ENCODE results near the gene LRRC57. TPM values are rescaled to one million over a fixed set of nuclear protein-coding genes. Genes with fewer than 3 reads are reported as not detected.

Gene LRRC57
- total RNA-seq, result 11.2 and 13.7 TPM in 2 replicates

DNA sequence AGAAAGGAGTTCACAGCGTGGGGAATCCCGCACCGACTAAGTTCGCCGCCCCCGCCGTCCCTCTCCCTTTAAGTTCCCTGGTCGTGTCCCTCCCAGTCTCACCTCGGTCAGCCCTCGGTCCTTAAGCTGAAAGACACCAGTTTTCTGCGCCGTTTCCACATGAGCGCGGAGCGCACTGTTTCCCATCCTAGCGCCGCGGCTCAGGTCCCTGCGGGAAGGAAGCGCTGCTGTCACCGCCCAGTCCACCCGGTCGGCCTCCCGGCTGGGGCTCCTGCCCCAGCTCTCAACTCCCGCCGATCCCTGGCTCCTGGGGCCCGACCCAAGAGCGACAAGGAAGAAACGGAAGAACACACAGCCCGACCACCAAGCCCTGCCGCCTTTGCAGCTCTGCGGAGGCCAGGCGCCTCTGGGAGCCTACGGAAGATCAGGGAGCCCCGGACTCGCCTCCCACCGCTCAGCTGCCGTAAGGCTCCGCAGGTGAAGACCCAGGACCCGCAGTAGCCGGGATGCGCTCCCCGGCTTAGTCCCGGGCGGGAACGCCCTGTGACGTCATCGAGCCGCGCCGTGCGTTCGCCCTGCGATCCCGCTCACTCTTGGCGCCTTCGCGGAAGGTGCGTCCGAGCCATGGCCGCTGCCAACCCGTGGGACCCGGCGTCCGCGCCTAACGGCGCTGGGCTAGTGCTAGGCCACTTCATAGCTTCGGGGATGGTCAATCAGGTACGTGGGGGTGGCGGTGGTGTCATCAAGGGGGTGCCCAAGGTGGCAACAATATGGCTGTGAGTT is at the start of gene LRRC57, which contains the start of gene HAUS2:
LRRC57 (minus strand) TSS at position 545 of the 783 bp plus-strand sequence; CDS start at position 186, 359 bp downstream.
HAUS2 (plus strand) TSS at position 590 of the 783 bp plus-strand sequence; CDS start at position 625, 35 bp downstream.

GRCh38 chr15:42575188-42576039 is 26.8 kb upstream of the LRRC57 start, which contains the start of gene STARD9:
TSS of gene STARD9 (plus strand) at chr15:42575606. CDS start at chr15:42575716, 110 bp downstream.

DNA sequence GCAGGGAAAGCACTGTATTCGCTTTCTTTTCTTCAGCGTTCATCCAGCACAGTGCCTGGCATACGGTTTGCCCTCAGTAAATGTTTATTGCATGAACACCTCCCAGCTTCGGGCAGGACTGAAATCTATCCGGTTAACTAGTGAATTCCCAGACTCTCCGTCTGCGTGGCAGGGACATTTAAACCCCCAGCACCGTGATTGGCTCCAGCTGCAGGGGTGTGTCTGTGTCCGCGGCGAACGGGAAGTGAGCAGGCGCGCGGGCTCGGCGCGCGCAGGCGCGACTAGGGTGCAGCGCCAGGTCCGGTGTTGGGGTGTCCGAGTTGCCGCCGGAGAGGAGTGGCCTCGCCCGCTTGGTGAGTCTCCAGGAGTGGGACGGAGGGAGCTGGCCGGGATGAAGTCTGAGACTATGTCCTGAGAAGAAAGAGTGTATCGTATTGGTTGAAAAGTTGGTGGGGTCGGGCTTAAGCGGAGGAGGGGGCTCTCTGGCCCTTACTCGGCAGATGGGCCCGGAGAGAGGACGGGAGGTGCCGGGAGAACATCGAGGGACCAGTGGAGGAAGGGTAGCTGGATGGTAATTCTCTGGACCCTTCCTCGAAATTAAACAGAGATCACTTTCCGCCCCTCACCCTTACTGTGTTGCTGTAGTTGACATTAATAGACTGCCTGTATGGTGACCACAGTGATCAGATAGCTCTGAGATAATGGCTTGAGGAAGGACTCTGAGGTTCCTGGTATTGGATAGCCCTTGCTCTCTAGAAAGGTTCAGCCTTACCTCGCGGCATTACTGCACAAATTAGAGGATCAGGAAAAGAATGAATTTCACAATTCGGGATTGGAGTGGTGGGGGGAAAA is 53.0 kb downstream of the LRRC57 start, which contains the start of gene SNAP23:
SNAP23 (plus strand) TSS at position 274 of the 852 bp plus-strand sequence. CDS start 16,213 bp downstream, outside the sequence.

GRCh38 chr15:42490671-42491538 is 57.7 kb downstream of the LRRC57 start, which contains the start of gene ZNF106:
TSS of gene ZNF106 (minus strand) at chr15:42491141. CDS start at chr15:42472289, 18,852 bp downstream.

Other genes starting within 250 kb of the LRRC57 start
- gene CAPN3, start 189.3 kb downstream of the LRRC57 start, total RNA-seq, result 0.26 and 2.2 TPM in 2 replicates
- gene ZNF106, start 57.7 kb downstream of the LRRC57 start, total RNA-seq, result 26.1 and 32.2 TPM in 2 replicates
- gene SNAP23, start 53.2 kb downstream of the LRRC57 start, total RNA-seq, result 59.4 and 70.7 TPM in 2 replicates
- 38.0 and 70.9 TPM in 2 replicates for gene HAUS2, start within 50 bp of the LRRC57 start, total RNA-seq
- 1.4 and 8.3 TPM in 2 replicates for gene STARD9, start 26.8 kb upstream of the LRRC57 start, total RNA-seq
- gene CDAN1, start 188.3 kb upstream of the LRRC57 start, total RNA-seq, result 9.1 and 12.1 TPM in 2 replicates